PC-3 (cell line): ENCODE data around the gene NAP1L4. TPM values are rescaled to one million over a fixed set of nuclear protein-coding genes. Genes with fewer than 3 reads are reported as not detected.

Experiments
- ATAC-seq: fragments of 200-7000 bp; cut with Tn5 transposase; 2 replicates; pipeline ENCODE4 v1.9.1; 2020; ENCODE audit warnings: mild to moderate bottlenecking, moderate library complexity
- BruUV-seq: library from RNA; stranded (reverse); fragments of 400-500 nt; replicated peaks from 2 replicates; lab custom pipeline; 2021; lab: Mats Ljungman, UMichigan
- CTCF ChIA-PET: fragments of 300-600 bp; sonication (Branson Sonifier 250); formaldehyde crosslinking; loops from one replicate; lab custom pipeline; 2022; ENCODE audit warnings: antibody characterized with exemption; lab: Charles Lee
- POLR2A ChIA-PET: fragments of 300-600 bp; sonication (Branson Sonifier 250); formaldehyde crosslinking; loops from one replicate; lab custom pipeline; 2022; ENCODE audit warnings: antibody characterized with exemption; ENCODE audit not compliant: unreplicated experiment; lab: Charles Lee
- DNase-seq: peaks from one replicate; pipeline ENCODE4 v3.0.0-alpha.2; 2015
- H2AFZ ChIP-seq: fragments of 300-600 bp; sonication (generic); 2 replicates; pipeline ENCODE4 v1.6.0; 2016; ENCODE audit warnings: antibody characterized with exemption, low read length
- H3F3A ChIP-seq: fragments of 300-600 bp; sonication (generic); one replicate; pipeline ENCODE4 v1.6.0; 2017; ENCODE audit warnings: antibody characterized with exemption, low read length, control low read depth, mild to moderate bottlenecking; ENCODE audit not compliant: unreplicated experiment
- H3K27ac ChIP-seq: fragments of 300-600 bp; sonication (generic); 2 replicates; pipeline ENCODE4 v1.5.1; 2016; ENCODE audit warnings: mild to moderate bottlenecking, low read length
- H3K27me3 ChIP-seq: fragments of 300-600 bp; sonication (generic); 2 replicates; pipeline ENCODE4 v1.6.1; 2016; ENCODE audit warnings: low read length, mixed read lengths
- H3K36me3 ChIP-seq: fragments of 300-600 bp; sonication (generic); 2 replicates; pipeline ENCODE4 v1.6.1; 2016; ENCODE audit warnings: low read depth, mixed run types, low read length, mixed read lengths
- H3K4me1 ChIP-seq: fragments of 300-600 bp; sonication (generic); 2 replicates; pipeline ENCODE4 v1.5.1; 2016; ENCODE audit warnings: low read length; ENCODE audit not compliant: insufficient read depth
- H3K4me2 ChIP-seq: fragments of 300-600 bp; sonication (generic); 2 replicates; pipeline ENCODE4 v1.6.0; 2016; ENCODE audit warnings: low read length
- H3K4me3 ChIP-seq: fragments of 300-600 bp; sonication (generic); 2 replicates; pipeline ENCODE4 v1.5.1; 2016; ENCODE audit warnings: mild to moderate bottlenecking, low read length, mixed read lengths
- H3K79me2 ChIP-seq: fragments of 300-600 bp; sonication (generic); 2 replicates; pipeline ENCODE4 v1.6.1; 2017; ENCODE audit warnings: low read length, mixed read lengths
- H3K9ac ChIP-seq: fragments of 300-600 bp; sonication (generic); 2 replicates; pipeline ENCODE4 v1.6.0; 2016; ENCODE audit warnings: mild to moderate bottlenecking, low read length
- H3K9me2 ChIP-seq: fragments of 300-600 bp; sonication (generic); replicated peaks from 2 replicates; pipeline ENCODE4 v1.6.1; 2016; ENCODE audit warnings: mixed run types, low read length, mixed read lengths
- H3K9me3 ChIP-seq: fragments of 300-600 bp; sonication (generic); 2 replicates; pipeline ENCODE4 v1.6.1; 2016; ENCODE audit warnings: low read length, mixed read lengths
- H4K20me1 ChIP-seq: fragments of 300-600 bp; sonication (generic); 2 replicates; pipeline ENCODE4 v1.6.1; 2016; ENCODE audit warnings: low read length, mixed read lengths
- EZH2 ChIP-seq: fragments of 300-600 bp; sonication (generic); IDR thresholded peaks from one replicate; pipeline ENCODE4 v1.6.1; 2017; ENCODE audit warnings: antibody characterized with exemption, mild to moderate bottlenecking, low read length; ENCODE audit not compliant: unreplicated experiment
- EZH2phosphoT487 ChIP-seq: fragments of 300-600 bp; sonication (generic); IDR thresholded peaks from 2 replicates; pipeline ENCODE4 v1.6.1; 2018; ENCODE audit warnings: mild to moderate bottlenecking, antibody characterized with exemption, low read length, borderline replicate concordance
- intact Hi-C: fragments of 100-400 bp; cut with micrococcal nuclease; formaldehyde crosslinking; loops from 2 replicates; pipeline ENCODE4 v1.9.0; 2023
- total RNA-seq: library from RNA; depleted of rRNA; stranded (reverse); fragments of >200 nt; gene quantifications from 2 replicates; pipeline ENCODE4 v1.2.3, GENCODE V29; 2014
- TF ChIP-seq, protein P1 (sequence below): fragments of 300-600 bp; sonication (generic); conservative IDR thresholded peaks from 2 replicates; pipeline ENCODE4 v1.5.1; 2017; ENCODE audit warnings: antibody characterized with exemption, low read depth, mild to moderate bottlenecking, low read length

Gene NAP1L4
- total RNA-seq, 1 experiment from 2014 or later: 115 TPM

DNA sequence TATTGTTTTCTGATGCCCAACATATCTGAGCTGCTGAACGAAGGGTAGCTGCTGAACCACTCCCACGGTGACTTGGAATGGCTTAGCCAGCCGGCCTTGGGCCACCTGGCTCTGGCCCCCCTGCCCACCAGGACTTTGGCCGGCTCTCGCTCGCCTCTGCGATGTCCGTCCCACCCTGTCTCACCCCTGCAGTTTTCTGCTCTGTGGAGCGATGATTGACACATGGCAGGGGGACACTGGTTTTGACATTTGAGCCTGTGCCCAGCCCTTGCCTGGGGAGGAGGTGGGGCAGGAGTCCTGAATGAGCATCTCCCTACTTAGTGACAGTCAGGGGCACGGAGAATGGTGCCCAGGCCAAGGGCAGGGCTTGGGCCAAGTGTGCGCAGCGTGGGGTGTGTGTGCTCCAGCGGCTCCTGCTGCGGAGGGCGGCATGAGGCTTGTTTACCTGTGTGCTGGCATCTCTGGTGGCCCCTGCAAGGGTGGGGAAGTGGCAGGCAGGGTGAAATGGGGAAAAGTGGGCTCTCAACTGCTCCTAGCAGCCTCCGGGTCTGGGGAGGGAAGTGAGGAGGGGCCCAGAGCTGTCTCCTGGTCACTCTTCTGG, 90.8 kb downstream of the NAP1L4 start:
- Histone ChIP-seq H3K4me2 (peak overlapping the region; percentile 93), H3K9me2 (no peaks in the 10 kb centered on the region), H2AFZ (no peak overlapping the region), H3K27me3 (no peaks in the 10 kb centered on the region), H3K79me2 (no peaks in the 10 kb centered on the region), H3K4me1 (peaks cover 45% of the 10 kb centered on the region), H3K9ac (no peak overlapping the region), H4K20me1 (no peaks in the 10 kb centered on the region), H3F3A (no peaks in the 10 kb centered on the region), H3K4me3 (no peak overlapping the region; the same call in 1 of the 2 replicates), H3K9me3 (no peaks in the 10 kb centered on the region), H3K27ac (no peak overlapping the region), H3K36me3 (no peaks in the 10 kb centered on the region)
- ChIA-PET POLR2A (no interaction called here), CTCF (no interaction called here)
- TF ChIP-seq EZH2phosphoT487 (no peak), EZH2 (no peak)
- TF ChIP-seq, protein P1, sequence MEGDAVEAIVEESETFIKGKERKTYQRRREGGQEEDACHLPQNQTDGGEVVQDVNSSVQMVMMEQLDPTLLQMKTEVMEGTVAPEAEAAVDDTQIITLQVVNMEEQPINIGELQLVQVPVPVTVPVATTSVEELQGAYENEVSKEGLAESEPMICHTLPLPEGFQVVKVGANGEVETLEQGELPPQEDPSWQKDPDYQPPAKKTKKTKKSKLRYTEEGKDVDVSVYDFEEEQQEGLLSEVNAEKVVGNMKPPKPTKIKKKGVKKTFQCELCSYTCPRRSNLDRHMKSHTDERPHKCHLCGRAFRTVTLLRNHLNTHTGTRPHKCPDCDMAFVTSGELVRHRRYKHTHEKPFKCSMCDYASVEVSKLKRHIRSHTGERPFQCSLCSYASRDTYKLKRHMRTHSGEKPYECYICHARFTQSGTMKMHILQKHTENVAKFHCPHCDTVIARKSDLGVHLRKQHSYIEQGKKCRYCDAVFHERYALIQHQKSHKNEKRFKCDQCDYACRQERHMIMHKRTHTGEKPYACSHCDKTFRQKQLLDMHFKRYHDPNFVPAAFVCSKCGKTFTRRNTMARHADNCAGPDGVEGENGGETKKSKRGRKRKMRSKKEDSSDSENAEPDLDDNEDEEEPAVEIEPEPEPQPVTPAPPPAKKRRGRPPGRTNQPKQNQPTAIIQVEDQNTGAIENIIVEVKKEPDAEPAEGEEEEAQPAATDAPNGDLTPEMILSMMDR: no peak
- intact Hi-C loops: no loop called here
- TSS peak; percentile 49 for BruUV-seq
- ATAC-seq: no peak
- DNase-seq: no peak

DNA sequence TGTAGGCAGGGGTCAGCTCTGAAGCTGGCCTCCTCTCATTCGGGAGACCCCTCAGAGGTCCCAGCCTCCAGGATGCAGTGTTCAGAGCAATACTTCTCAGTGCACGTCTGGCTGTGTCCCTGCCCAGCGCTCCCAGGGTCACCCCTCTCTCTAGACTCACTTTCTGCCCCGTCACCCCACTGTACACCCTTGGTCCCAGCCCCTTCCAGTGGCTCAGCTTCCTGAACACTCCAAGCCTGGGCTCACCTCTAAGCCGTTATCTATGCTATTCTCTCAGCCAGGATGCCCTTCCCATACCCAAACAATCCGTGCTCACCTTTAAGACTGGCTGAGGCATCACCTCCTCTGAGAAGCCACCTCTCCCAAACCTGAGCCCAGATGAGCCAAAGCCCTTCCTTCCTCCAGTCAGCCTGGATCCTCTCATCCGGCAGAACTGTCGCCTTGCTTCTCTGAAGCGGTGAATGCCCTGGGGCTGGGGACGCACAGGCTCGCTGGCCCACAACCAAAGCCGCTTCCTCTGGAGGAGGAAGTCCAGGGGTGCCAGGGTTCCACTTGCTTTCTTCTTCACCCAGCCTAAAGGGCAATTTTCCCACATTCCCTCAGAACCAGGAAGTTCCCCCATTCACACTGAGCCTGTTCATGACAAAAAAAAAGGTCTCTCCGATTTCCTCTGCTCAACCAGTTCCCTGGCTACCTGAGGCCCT, 92.9 kb downstream of the NAP1L4 start:
- ATAC-seq: no peak
- Histone ChIP-seq H3K9ac (no peak overlapping the region), H2AFZ (no peak overlapping the region), H3F3A (no peaks in the 10 kb centered on the region), H3K9me2 (no peaks in the 10 kb centered on the region), H3K4me1 (peaks cover 39% of the 10 kb centered on the region), H3K27ac (no peak overlapping the region), H3K27me3 (no peaks in the 10 kb centered on the region), H3K9me3 (no peaks in the 10 kb centered on the region), H4K20me1 (no peaks in the 10 kb centered on the region), H3K4me2 (no peak overlapping the region), H3K36me3 (no peaks in the 10 kb centered on the region), H3K4me3 (no peak overlapping the region), H3K79me2 (no peaks in the 10 kb centered on the region)
- no TSS peak for BruUV-seq
- ChIA-PET POLR2A (no interaction called here), CTCF (no interaction called here)
- intact Hi-C loops: no loop called here
- TF ChIP-seq EZH2phosphoT487 (no peak), EZH2 (no peak)
- TF ChIP-seq, protein P1: no peak
- no peak for DNase-seq
